Ishikawa (cell line): ENCODE measurements around the gene ANKRD55.

Experiments used
- CEBPB ChIP-seq: IDR thresholded peaks from 2 replicates; pipeline ENCODE4 v1.6.1; 2012
- CREB1 ChIP-seq: IDR thresholded peaks from 2 replicates; pipeline ENCODE4 v1.6.1; 2012; ENCODE audit warnings: low read depth
- EGR1 ChIP-seq: IDR thresholded peaks from 2 replicates; pipeline ENCODE4 v1.6.1; 2012
- EP300 ChIP-seq: IDR thresholded peaks from 2 replicates; pipeline ENCODE4 v1.6.1; 2012; ENCODE audit warnings: borderline replicate concordance
- FOXM1 ChIP-seq: IDR thresholded peaks from 2 replicates; pipeline ENCODE4 v1.6.1; 2012; ENCODE audit warnings: low read depth, borderline replicate concordance
- NFIC ChIP-seq: IDR thresholded peaks from 2 replicates; pipeline ENCODE4 v1.6.1; 2012
- RAD21 ChIP-seq: IDR thresholded peaks from 2 replicates; pipeline ENCODE4 v1.6.1; 2012; ENCODE audit warnings: low read depth
- TAF1 ChIP-seq: IDR thresholded peaks from 2 replicates; pipeline ENCODE4 v1.6.1; 2012; ENCODE audit warnings: low read depth, mild to moderate bottlenecking
- TCF12 ChIP-seq: IDR thresholded peaks from 2 replicates; pipeline ENCODE4 v1.6.1; 2012; ENCODE audit warnings: low read depth
- YY1 ChIP-seq: IDR thresholded peaks from 2 replicates; pipeline ENCODE4 v1.6.1; 2012; ENCODE audit warnings: low read depth
- ZBTB7A ChIP-seq: IDR thresholded peaks from 2 replicates; pipeline ENCODE4 v1.6.1; 2012; ENCODE audit warnings: low read depth
- TF ChIP-seq, protein P1 (sequence below): IDR thresholded peaks from 2 replicates; pipeline ENCODE4 v1.6.1; 2012
- TF ChIP-seq, protein P2 (sequence below): IDR thresholded peaks from 2 replicates; pipeline ENCODE4 v1.6.1; 2012
- TF ChIP-seq, protein P3 (sequence below): IDR thresholded peaks from 2 replicates; pipeline ENCODE4 v1.6.1; 2012; ENCODE audit warnings: low read depth, mild to moderate bottlenecking

DNA sequence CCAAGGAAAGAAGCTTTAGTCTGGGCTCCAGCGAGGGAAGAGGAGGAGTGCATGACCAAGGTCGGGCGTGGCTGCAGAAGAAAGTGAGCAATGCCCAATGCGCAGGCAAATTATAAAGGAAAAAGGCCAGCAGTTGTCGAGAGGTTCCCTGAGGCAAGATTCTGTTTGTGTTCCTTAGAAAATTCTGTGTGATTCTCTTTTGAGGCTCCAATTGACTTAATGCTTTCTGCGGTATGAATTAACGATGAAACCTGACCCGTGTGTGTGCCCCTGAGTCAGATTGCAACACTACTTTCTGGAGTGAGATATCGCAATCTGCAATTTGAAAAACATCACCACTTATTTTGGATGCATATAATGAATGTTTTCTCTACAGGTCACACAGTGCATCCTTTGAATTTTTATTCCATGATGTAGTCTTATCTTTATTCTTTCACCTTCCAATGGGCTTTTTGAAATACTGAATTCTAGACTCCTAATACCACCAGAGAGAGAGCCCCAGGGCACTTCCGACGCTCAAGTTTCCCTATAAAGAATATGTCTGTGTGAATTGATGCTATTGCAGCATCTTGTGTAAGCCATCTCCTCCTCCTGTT lies 120.5 kb downstream of the ANKRD55 start:
- TF ChIP-seq, protein P1, sequence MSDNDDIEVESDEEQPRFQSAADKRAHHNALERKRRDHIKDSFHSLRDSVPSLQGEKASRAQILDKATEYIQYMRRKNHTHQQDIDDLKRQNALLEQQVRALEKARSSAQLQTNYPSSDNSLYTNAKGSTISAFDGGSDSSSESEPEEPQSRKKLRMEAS: no peak
- TF ChIP-seq, protein P2, sequence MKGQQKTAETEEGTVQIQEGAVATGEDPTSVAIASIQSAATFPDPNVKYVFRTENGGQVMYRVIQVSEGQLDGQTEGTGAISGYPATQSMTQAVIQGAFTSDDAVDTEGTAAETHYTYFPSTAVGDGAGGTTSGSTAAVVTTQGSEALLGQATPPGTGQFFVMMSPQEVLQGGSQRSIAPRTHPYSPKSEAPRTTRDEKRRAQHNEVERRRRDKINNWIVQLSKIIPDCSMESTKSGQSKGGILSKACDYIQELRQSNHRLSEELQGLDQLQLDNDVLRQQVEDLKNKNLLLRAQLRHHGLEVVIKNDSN: no peak
- no peak for TF ChIP-seq RAD21
- TF ChIP-seq YY1: no peak
- TF ChIP-seq EP300: no peak
- TF ChIP-seq ZBTB7A: no peak
- no peak for TF ChIP-seq CEBPB
- no peak for TF ChIP-seq EGR1
- TF ChIP-seq TCF12: no peak
- no peak for TF ChIP-seq TAF1
- TF ChIP-seq, protein P3, sequence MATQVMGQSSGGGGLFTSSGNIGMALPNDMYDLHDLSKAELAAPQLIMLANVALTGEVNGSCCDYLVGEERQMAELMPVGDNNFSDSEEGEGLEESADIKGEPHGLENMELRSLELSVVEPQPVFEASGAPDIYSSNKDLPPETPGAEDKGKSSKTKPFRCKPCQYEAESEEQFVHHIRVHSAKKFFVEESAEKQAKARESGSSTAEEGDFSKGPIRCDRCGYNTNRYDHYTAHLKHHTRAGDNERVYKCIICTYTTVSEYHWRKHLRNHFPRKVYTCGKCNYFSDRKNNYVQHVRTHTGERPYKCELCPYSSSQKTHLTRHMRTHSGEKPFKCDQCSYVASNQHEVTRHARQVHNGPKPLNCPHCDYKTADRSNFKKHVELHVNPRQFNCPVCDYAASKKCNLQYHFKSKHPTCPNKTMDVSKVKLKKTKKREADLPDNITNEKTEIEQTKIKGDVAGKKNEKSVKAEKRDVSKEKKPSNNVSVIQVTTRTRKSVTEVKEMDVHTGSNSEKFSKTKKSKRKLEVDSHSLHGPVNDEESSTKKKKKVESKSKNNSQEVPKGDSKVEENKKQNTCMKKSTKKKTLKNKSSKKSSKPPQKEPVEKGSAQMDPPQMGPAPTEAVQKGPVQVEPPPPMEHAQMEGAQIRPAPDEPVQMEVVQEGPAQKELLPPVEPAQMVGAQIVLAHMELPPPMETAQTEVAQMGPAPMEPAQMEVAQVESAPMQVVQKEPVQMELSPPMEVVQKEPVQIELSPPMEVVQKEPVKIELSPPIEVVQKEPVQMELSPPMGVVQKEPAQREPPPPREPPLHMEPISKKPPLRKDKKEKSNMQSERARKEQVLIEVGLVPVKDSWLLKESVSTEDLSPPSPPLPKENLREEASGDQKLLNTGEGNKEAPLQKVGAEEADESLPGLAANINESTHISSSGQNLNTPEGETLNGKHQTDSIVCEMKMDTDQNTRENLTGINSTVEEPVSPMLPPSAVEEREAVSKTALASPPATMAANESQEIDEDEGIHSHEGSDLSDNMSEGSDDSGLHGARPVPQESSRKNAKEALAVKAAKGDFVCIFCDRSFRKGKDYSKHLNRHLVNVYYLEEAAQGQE: no peak
- TF ChIP-seq NFIC: no peak
- no peak for TF ChIP-seq CREB1
- no peak for TF ChIP-seq FOXM1
